Osteocyte (in vitro differentiated cells): ENCODE results near the gene DEDD2. TPM values are rescaled to one million over a fixed set of nuclear protein-coding genes. Genes with fewer than 3 reads are reported as not detected.

ENCODE experiments used
- DNase-seq: peaks from one replicate; pipeline ENCODE4 v3.0.0; 2021; ENCODE audit warnings: mixed read lengths; ENCODE audit not compliant: unreplicated experiment; ENCODE audit errors: extremely low spot score
- H3K27ac Mint-ChIP-seq: one replicate; pipeline ENCODE4 v1.8.0; 2021; ENCODE audit warnings: mild to moderate bottlenecking, mixed read lengths; ENCODE audit not compliant: unreplicated experiment
- H3K27me3 Mint-ChIP-seq: one replicate; pipeline ENCODE4 v1.8.0; 2021; ENCODE audit warnings: mixed read lengths; ENCODE audit not compliant: unreplicated experiment
- H3K36me3 Mint-ChIP-seq: one replicate; pipeline ENCODE4 v1.8.0; 2021; ENCODE audit warnings: mixed read lengths; ENCODE audit not compliant: unreplicated experiment
- H3K4me1 Mint-ChIP-seq: one replicate; pipeline ENCODE4 v1.8.0; 2021; ENCODE audit warnings: mixed read lengths; ENCODE audit not compliant: unreplicated experiment
- H3K4me3 Mint-ChIP-seq: one replicate; pipeline ENCODE4 v1.8.0; 2021; ENCODE audit warnings: mild to moderate bottlenecking, moderate library complexity, mixed read lengths; ENCODE audit not compliant: unreplicated experiment
- H3K9me3 Mint-ChIP-seq: one replicate; pipeline ENCODE4 v1.8.0; 2021; ENCODE audit warnings: mixed read lengths; ENCODE audit not compliant: unreplicated experiment
- CTCF ChIP-seq: fragments of 200-600 bp; sonication (generic); IDR thresholded peaks from 2 replicates; pipeline ENCODE4 v1.5.0; 2021; ENCODE audit warnings: antibody characterized with exemption, mild to moderate bottlenecking, moderate library complexity
- total RNA-seq: library from RNA; stranded (reverse); gene quantifications from 2 replicates; pipeline ENCODE4 v1.2.1, GENCODE V29; 2021

The DEDD2 gene
- total RNA-seq, 1 donor from 2014 or later = 27.4 TPM

GRCh38 chr19:42254850-42255765 lies 37.6 kb upstream of the DEDD2 start, which contains the start of gene ERF:
ERF (minus strand) TSS chr19:42255128; CDS start chr19:42254999, 129 bp downstream.
- Mint-ChIP-seq H3K27me3 (no peaks in the 10 kb centered on the region), H3K4me3 (peak within 1 kb of the TSS; percentile 78), H3K36me3 (no peaks in the 10 kb centered on the region), H3K27ac (peak within 1 kb of the TSS; percentile 96), H3K4me1 (peaks cover 39% of the 10 kb centered on the region), H3K9me3 (no peaks in the 10 kb centered on the region)
- no peak for TF ChIP-seq CTCF
- peak; percentile 97 for DNase-seq

GRCh38 chr19:42254089-42254849 lies 36.8 kb upstream of the DEDD2 start:
- Mint-ChIP-seq H3K36me3 (no peaks in the 10 kb centered on the region), H3K9me3 (no peaks in the 10 kb centered on the region), H3K4me1 (peaks cover 44% of the 10 kb centered on the region), H3K27ac (peak overlapping the region; percentile 27), H3K4me3 (peak overlapping the region; percentile 72), H3K27me3 (no peaks in the 10 kb centered on the region)
- TF ChIP-seq CTCF = no peak
- DNase-seq = no peak

- no peak for DNase-seq
- Mint-ChIP-seq H3K9me3 (no peaks in the 10 kb centered on the region), H3K27me3 (no peaks in the 10 kb centered on the region), H3K36me3 (peaks cover 2% of the 10 kb centered on the region), H3K4me3 (peak overlapping the region; percentile 94), H3K27ac (peak overlapping the region; percentile 93), H3K4me1 (peaks cover 47% of the 10 kb centered on the region)
- TF ChIP-seq CTCF = no peak
These were observed 36.0 kb upstream of the DEDD2 start for GRCh38 chr19:42253245-42254088.

- Mint-ChIP-seq H3K4me3 (peak overlapping the region; percentile 94), H3K27ac (peak overlapping the region; percentile 93), H3K4me1 (peaks cover 47% of the 10 kb centered on the region), H3K27me3 (no peaks in the 10 kb centered on the region), H3K9me3 (no peaks in the 10 kb centered on the region), H3K36me3 (peaks cover 2% of the 10 kb centered on the region)
- TF ChIP-seq CTCF = no peak
- no peak for DNase-seq
These were observed 35.1 kb upstream of the DEDD2 start for GRCh38 chr19:42252365-42253244.
